ENCODE measurements around the gene SLC13A2.

SLC13A2 gene

GRCh38 chr17:28471531-28472342, 1.7 kb upstream of the SLC13A2 start:
- DNase-seq, result no peak

- DNase-seq, result no peak
These were observed 460 bp upstream of the SLC13A2 start for GRCh38 chr17:28472871-28473497.

DNA sequence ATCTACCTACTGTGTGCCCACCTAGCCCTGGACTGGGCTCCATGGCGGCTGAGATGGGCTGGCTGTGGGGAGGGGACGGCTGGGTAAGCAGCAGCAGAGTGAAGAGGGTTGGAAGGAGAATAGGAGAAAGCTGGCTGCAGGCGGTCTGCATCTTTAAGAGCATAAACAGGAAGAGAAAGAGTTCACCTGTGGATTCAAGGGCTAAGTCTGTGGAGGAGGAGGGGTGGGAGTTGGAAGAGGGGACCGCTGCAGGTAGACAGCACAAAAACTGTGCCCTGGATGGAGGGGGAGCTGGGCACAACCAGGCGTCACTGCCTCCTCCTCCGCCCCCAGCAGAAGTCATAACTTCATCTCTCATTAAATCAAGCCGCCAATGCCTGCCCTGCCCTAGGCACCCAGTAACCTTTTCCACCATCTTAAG, 677 bp downstream of the SLC13A2 start:
- DNase-seq, result no peak

DNA sequence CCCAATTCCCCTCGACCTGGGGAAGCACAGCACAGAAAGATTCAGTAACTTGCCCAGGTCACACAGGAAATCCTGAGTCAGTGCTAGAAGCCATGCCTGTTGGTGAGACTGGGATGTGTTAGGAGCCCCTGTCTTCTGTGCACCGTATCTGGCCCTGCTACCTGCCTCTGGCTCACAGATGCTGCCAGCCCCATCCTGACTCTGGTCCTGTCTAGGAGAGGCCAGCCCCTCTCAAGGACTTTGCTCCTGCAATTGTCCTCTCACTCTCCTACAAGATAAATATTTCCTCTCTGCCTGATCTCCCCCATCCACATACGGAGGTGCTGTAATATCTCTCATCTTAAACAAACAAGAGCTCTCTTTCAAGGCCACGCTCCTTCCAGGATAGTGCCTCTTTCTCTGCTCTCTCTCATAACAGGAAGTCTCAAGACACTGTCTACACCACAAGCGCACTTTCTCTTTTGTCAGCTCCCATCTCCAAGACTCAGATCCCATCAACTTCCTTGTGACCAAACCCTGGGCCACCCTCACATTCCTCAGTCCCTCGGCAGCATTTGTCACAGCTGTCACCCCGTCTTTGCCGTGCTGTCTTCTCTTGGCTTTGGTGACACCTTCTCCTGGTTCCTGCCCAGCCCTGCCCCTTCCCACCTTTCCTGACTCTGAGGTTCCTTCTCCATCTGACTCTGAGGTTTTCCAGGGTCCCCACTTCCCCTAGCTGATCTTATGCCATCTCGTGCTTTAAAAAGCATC, 1.9 kb downstream of the SLC13A2 start:
- no peak for DNase-seq

DNA sequence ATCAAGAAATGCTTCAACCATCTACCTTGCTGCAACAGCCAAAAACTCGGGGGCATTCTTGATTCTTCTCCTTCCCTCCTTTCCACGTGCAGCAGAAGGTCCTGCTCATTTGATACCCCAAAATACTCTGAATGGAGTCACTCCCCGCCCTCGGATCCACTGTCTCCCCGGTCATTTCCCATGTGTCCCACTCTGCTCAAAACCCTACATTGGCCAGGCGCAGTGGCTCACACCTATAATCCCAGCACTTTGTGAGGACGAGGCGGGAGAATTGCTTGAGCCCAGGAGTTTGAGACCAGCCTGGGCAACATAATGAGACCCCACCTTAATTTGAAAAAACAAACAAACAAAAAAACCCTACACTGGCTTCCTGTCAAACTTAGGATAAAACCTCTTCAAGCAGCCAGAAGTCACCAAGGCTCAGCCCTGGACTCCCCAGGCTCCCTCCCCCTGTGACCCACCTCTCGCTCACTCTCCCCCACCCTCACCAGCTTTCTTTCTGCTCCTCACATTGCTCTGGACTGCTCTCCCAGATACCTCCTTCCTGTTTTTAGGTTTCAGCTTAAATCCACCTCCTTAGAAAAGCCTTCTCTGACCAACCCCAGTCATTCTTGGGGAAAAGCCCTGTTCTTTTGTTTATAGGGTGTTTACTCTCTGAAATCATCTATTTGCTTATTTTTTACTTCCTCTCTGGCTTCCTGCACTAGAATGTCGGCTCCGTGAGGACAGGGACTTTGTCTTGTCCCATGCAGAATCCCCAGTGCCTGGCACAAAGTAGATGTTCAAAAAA, 2.8 kb downstream of the SLC13A2 start:
- no peak for DNase-seq

DNA sequence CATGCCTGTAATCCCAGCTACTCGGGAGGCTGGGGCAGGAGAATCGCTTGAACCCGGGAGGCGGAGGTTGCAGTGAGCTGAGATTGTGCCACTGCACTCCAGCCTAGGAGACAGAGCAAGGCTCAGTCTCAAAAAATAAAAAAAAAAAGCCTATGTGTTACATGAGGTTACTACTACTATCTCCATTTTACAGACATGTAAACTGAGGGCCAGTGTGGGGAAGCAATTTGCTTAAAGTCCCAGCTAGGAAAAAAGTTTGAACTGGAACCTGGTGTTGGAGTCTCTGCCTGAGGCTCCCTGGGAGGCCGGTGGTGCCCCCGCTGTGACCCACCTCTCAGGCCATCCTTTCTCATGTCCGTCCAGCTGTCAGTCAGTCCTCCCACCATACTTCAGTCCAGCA, 4.5 kb downstream of the SLC13A2 start:
- no peak for DNase-seq

GRCh38 chr17:28478712-28479615, 5.5 kb downstream of the SLC13A2 start:
- DNase-seq, result no peak

DNA sequence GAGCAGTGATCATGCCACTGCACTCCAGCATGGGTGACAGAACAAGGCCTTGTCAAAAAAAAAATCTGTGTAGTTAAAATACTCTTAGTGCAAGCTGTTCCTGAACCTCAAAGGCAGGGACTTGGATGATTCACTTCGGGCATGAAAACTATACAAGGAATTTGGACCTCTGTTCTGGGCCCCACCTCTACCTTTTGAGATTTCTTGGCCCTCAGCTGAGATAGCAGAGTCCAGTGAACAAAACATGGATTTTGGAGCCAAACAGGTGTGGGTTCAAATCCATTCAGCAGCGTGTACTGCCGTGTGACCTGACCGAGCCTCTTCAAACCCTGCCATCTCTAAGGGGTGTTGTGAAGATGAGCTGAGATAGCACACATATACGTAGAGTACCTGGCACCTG, 6.8 kb downstream of the SLC13A2 start:
- DNase-seq, result no peak

GRCh38 chr17:28480799-28481571, 7.5 kb downstream of the SLC13A2 start:
- no peak for DNase-seq

DNA sequence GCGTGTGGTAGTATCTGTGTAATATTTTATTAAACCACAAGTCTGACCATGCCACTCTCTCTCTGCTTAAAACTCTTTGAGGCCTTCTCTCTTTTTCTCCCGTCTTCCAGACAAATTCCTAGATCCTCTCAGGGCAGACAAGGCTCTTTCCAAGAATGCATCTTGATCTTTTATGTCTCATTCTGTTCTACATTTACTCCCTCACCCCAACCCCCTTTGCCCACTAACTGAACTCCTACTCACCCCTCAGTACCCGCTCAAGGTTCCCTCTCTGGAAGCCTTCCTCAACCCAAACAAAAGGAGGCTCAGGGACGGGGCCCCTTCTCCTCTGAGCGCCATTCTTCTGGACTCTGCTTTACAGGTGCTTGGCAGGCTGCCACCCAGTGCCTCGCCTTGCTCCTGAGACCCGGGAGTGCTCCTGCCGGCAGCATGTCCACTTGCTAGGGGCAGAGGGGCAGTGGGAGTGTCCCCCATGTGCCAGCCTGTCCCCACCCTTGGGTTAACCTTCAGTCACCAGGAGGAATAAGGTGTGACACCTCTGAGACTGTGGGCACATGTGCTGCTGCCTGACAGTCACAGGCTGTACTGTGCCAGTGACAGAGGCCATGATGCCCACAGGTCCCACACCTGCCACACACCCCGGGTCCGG, 9.2 kb downstream of the SLC13A2 start:
- no peak for DNase-seq

DNA sequence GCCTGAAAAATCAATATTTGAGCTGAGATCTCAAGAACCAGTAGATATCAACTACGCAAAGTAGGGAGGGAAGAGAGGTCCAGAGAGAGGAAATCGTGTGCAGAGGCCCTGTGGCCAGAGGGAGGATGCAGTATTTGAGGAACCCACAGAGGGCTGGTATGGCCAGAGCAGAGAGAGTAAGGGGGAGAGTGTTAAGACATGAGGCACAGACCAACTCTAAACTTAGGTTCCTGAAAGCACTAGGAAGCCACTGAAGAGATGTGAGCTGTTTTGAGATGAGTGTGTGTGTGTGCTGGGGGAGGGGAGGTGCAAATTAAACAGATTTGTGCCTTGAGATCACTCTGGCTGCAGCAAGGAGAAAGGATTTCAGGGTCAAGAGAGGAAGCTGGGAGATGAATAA, 10.9 kb downstream of the SLC13A2 start:
- no peak for DNase-seq

- DNase-seq, result no peak
These were observed 11.6 kb downstream of the SLC13A2 start for GRCh38 chr17:28485049-28485448.

DNA sequence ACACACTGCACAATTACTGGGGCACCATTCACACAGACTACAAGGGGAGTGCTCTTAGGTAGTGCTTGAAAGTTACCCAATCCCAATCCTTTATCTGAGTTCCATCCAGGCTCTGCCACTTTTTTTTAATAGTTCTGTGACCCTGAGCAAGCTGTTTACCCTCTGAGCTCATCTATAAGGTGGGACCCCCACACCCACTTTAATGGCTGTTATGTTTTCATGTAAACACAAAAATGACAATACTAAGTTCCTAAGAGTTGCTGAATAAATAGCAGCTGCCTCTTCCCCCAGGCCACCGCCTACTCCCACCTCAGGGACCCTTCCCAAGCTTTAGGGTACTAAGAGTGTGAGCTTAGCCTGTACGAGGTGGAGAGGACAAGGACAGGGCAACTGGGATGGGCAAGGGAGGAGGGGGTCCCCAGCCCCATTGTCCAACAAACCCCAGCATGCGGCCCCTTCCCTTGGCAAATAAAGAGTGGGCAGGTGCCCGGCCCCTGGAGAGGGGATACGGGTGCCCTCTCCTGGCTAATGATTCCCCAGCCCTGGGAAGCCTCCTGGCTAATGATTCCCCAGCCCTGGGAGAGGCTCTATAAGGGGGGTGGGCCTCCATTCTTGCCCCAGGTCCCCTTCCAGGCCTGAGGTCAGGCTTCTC, 14.6 kb downstream of the SLC13A2 start:
- DNase-seq, result no peak

DNA sequence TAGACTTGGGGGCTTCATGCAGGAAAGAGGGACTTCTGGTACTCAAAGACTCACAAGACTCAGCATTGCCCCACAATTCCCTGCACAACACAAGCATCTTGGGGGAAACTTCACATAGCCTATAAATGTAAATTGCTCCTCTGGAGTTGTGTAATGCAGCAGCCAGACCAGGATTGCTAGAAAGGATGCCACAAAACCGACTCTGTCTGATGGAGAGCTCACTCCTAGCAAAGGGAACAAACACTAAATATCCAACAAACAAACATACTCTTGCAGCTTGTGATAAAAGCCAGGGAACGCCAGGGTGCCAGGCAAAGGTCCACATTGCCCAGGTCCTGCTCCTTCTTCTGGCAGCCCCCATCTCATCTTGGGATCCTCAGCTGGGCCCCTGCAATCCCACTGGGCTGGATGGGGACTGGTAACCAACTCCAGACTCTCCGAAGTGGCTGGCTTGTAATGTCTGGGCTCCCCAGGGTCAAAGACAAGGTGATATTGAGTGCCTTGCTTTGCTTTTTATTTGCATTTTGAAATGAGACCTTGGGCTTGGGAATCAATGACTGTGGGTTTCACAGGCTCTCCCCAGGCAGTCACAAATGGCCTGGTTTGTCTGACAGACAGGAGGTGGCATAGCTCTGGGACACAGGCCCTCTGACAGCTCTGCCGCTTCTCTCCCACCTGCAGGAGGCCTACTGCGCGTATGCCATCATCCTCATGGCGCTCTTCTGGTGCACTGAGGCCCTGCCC, 15.3 kb downstream of the SLC13A2 start:
- no peak for DNase-seq

DNA sequence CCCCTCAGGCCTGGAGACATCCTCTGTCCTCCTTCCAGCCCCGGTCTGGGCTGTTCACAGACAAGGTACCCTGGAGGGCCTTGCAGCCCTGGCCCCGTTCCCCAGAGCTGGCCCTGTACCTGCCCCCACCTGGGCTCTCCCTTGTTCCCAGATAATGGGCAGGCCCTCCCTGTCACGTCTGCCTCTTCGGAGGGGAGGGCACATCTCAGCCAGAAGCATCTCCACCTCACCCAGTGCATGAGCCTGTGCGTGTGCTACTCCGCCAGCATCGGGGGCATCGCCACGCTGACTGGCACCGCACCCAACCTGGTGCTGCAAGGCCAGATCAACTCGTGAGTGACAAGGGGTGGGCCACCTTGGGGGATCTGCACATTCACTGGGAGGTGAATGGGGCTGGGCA, 17.8 kb downstream of the SLC13A2 start:
- no peak for DNase-seq

DNA sequence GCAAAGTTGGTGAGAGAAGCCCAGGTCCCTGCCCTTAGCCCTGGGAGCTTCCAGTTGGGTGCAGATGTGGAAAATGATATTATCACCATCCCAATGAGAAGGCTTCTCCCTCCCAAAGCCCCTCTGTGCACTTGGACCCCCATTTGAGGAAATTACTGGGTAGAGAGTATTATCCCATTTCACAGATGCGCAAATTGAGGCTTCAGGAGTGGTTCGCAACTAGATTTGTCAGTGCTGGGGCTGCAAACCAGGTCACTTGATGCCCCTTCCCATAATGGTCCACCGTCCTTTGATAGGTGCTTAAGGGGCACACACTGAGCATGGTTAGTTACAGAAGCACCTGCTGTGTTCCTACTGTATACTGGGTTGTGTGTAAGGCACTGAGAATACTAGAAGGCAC, 18.4 kb downstream of the SLC13A2 start:
- DNase-seq, result no peak

DNA sequence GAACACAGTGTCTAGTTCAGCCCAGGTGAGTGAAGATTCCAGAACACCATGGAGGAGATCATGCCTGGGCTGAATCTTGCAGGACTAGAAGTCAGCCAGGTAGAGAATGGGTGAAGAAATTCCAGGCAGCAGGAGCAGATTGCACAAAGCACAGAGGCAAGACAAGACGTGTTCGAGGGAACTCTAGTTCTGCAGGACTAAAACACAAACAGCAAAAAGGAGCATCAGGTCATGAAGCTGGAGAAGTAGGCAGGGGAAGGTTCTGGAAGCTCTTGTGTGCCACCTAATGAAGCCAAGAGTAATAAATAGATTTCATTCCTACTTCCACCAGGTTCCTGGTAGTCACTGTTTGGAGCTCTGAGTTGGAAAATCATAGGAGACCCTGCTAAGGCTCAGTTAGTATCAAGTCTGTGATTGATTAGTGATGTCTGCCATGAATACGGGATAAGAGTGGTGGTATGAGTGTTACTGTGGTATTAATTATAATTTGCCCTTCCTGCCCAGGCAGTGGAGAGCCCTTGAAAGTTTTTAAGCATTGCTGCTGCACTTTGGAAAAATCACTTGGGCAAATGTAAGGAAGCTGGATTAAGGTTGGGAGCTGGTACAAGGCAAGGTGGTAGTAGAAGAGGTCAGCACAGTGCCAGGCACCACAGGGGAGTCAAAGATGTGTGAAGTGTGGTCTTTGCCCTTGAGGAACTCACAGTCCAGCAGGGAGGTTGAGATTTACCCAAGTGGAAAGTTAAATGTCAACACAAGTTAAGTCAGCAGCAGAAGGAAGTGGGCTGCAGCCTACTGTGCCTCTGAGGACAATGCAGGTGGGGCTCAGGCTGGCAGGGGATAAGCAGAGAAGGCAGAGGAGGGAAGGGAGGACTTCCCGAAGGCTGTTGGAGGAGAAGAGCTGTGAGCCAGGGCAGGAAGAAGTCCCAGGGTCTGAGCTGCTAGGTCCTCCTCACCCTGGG, 19.2 kb downstream of the SLC13A2 start:
- DNase-seq, result no peak

DNA sequence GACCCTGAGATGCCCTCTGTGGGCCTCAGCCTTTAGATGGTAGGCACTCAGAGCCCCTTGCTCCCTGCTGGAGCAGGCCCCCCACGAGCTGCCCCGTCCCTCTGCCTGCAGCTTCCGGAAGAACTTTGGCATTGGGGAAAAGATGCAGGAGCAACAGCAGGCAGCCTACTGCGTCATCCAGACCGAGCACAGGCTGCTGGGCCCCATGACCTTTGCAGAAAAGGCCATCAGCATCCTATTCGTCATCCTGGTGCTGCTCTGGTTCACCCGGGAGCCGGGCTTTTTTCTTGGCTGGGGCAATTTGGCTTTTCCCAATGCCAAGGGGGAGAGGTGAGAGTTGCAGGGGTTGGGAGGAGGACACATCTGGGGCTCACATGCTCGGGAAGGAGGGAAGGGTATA, 20.0 kb downstream of the SLC13A2 start:
- DNase-seq, result no peak

Data from CD4-positive, alpha-beta T cell treated with Interleukin-21 for 1 hour (primary cell).